ENCODE data around the gene ADCY4.
"Not testable (repeated sequence)": the region's sequence is repeated elsewhere in the genome, so short reads cannot be mapped to it uniquely, and the experiment has no call there.

The ADCY4 gene

GRCh38 chr14:24366721-24367513, 32.0 kb upstream of the ADCY4 start:
- peak; percentile 98 for DNase-seq

- DNase-seq = no peak
Observed at GRCh38 chr14:24366413-24366720, 31.5 kb upstream of the ADCY4 start.

GRCh38 chr14:24365600-24366412, 30.9 kb upstream of the ADCY4 start:
- DNase-seq = peak; percentile 17 to 56

GRCh38 chr14:24364841-24365240, 30.0 kb upstream of the ADCY4 start:
- no peak for DNase-seq

- no peak for DNase-seq
Observed at GRCh38 chr14:24363401-24363800, 28.5 kb upstream of the ADCY4 start.

GRCh38 chr14:24362241-24362960, 27.5 kb upstream of the ADCY4 start:
- no peak for DNase-seq

GRCh38 chr14:24361326-24361725, 26.5 kb upstream of the ADCY4 start:
- no peak for DNase-seq

GRCh38 chr14:24360281-24360680, 25.4 kb upstream of the ADCY4 start:
- no peak for DNase-seq

GRCh38 chr14:24356208-24356607, 21.3 kb upstream of the ADCY4 start:
- DNase-seq = no peak

- no peak for DNase-seq
Observed at GRCh38 chr14:24355009-24355408, 20.1 kb upstream of the ADCY4 start.

GRCh38 chr14:24354482-24354825, 19.6 kb upstream of the ADCY4 start:
- DNase-seq = not testable (repeated sequence)

GRCh38 chr14:24353559-24354481, 18.9 kb upstream of the ADCY4 start:
- no peak for DNase-seq

- no peak for DNase-seq
Observed at GRCh38 chr14:24351517-24351916, 16.6 kb upstream of the ADCY4 start.

GRCh38 chr14:24349742-24350141, 14.9 kb upstream of the ADCY4 start:
- no peak for DNase-seq

GRCh38 chr14:24348186-24348585, 13.3 kb upstream of the ADCY4 start:
- DNase-seq = no peak

GRCh38 chr14:24347134-24347533, 12.3 kb upstream of the ADCY4 start:
- no peak for DNase-seq

GRCh38 chr14:24343795-24344660, 9.2 kb upstream of the ADCY4 start:
- no peak for DNase-seq

GRCh38 chr14:24342889-24343288, 8.0 kb upstream of the ADCY4 start:
- no peak for DNase-seq

- no peak for DNase-seq
Observed at GRCh38 chr14:24340606-24341005, 5.7 kb upstream of the ADCY4 start.

- DNase-seq = peak in 1 of 2 experiments; percentile 29
Observed at GRCh38 chr14:24339284-24340151, 4.6 kb upstream of the ADCY4 start, which contains the start of gene RIPK3. TSS of gene RIPK3 (minus strand) at chr14:24339991. CDS start at chr14:24339826, 165 bp downstream.

All from NCI-H2081 (cell line).